ENCODE results near the gene IAPP. TPM values are rescaled to one million over a fixed set of nuclear protein-coding genes. Genes with fewer than 3 reads are reported as not detected.

Gene IAPP
- total RNA-seq, 1 experiment from 2014 or later: not detected

GRCh38 chr12:21330682-21331253 is 41.9 kb upstream of the IAPP start:
- Histone ChIP-seq H3K4me2 (ENCODE audit: low read length) (no peak overlapping the region), H3K9me3 (ENCODE audit: control insufficient read depth in 1 of 2, insufficient read depth in 1 of 2, low read depth in 1 of 2, low read length in 2 of 2) (peaks cover 5 to 11% of the 10 kb centered on the region in 2 experiments; a peak in 3 of 4 replicates), H2AFZ (ENCODE audit: low read depth, low read length, poor library complexity, severe bottlenecking) (no peak overlapping the region), H3K4me1 (ENCODE audit: control insufficient read depth in 1 of 2, insufficient read depth in 2 of 2, low read length in 2 of 2) (no peaks in the 10 kb centered on the region), H3K79me2 (ENCODE audit: insufficient read depth, low read length) (no peaks in the 10 kb centered on the region), H3K9me2 (ENCODE audit: insufficient read depth) (no peaks in the 10 kb centered on the region), H3K27me3 (ENCODE audit: insufficient read depth, low read length) (no peaks in the 10 kb centered on the region), H4K20me1 (ENCODE audit: insufficient read depth) (no peaks in the 10 kb centered on the region), H3K9ac (ENCODE audit: low read length) (no peak overlapping the region), H3K4me3 (replicated peaks in 1 of 2; ENCODE audit: low read depth in 1 of 2, low read length in 2 of 2) (no peak overlapping the region), H3K27ac (ENCODE audit: low read depth, low read length) (no peak overlapping the region), H3K36me3 (ENCODE audit: control insufficient read depth in 1 of 2, insufficient read depth in 2 of 2, low read length in 2 of 2) (no peaks in the 10 kb centered on the region)
- intact Hi-C loops (cut with micrococcal nuclease): no loop called here
- CTCF ChIA-PET: no interaction called here
- POLR2A ChIA-PET: no interaction called here
- no TSS peak for BruUV-seq (replicated peaks)
- TF ChIP-seq CBX3 (IDR thresholded peaks at IDR 0.05; ENCODE audit: low read depth): peak; percentile 35; the same call in 1 of the 2 replicates
- no peak for TF ChIP-seq ZBTB33 (IDR thresholded peaks at IDR 0.05; ENCODE audit: extremely low read depth, insufficient replicate concordance, low read length)
- no peak for TF ChIP-seq CEBPB (IDR thresholded peaks at IDR 0.05; ENCODE audit: low read depth)
- TF ChIP-seq SRF (IDR thresholded peaks at IDR 0.05; ENCODE audit: low read depth): no peak
- no peak for TF ChIP-seq FOSL1 (IDR thresholded peaks at IDR 0.05; ENCODE audit: low read depth)
- no peak for TF ChIP-seq CTCF (IDR thresholded peaks at IDR 0.05 in 2 of 3, conservative IDR thresholded peaks at IDR 0.05 in 1 of 3; ENCODE audit: borderline replicate concordance in 1 of 3, insufficient read depth in 1 of 3, low read depth in 2 of 3, low read length in 2 of 3)
- no peak for TF ChIP-seq JUND (IDR thresholded peaks at IDR 0.05)
- no peak for TF ChIP-seq POLR2A (IDR thresholded peaks at IDR 0.05; ENCODE audit: borderline replicate concordance, extremely low read depth, insufficient read depth, insufficient read length)
- RAD21 ChIA-PET (ENCODE audit: low non-redundant PET in 1 of 2, low total read pairs in 2 of 2, uncharacterized antibody in 2 of 2, unreplicated experiment in 2 of 2): no interaction called here
- ATAC-seq: no peak
- DNase-seq (ENCODE audit: low read depth, low spot score): peak; percentile 37
